ENCODE measurements around the gene SMYD3.

Gene SMYD3

GRCh38 chr1:245888809-245889208, 618.3 kb downstream of the SMYD3 start:
- TF ChIP-seq REST (IDR thresholded peaks at IDR 0.05; ENCODE audit: insufficient read depth in 1 of 2, low read depth in 2 of 2, low read length in 2 of 2) (no peak), SIN3A (IDR thresholded peaks at IDR 0.05; ENCODE audit: borderline replicate concordance, insufficient read depth, low read length) (no peak), TAF1 (IDR thresholded peaks at IDR 0.05; ENCODE audit: borderline replicate concordance, insufficient read depth, low read length) (no peak), POLR2AphosphoS5 (IDR thresholded peaks at IDR 0.05; ENCODE audit: low read depth, low read length) (no peak)

- TF ChIP-seq TAF1 (IDR thresholded peaks at IDR 0.05; ENCODE audit: borderline replicate concordance, insufficient read depth, low read length), result no peak
- TF ChIP-seq REST (IDR thresholded peaks at IDR 0.05; ENCODE audit: insufficient read depth in 1 of 2, low read depth in 2 of 2, low read length in 2 of 2), result no peak
- no peak for TF ChIP-seq FOXP2 (optimal IDR thresholded peaks at IDR 0.05; ENCODE audit: borderline replicate concordance, extremely low read depth, extremely low read length, insufficient read depth)
- TF ChIP-seq SIN3A (IDR thresholded peaks at IDR 0.05; ENCODE audit: borderline replicate concordance, insufficient read depth, low read length), result no peak
- TF ChIP-seq POLR2AphosphoS5 (IDR thresholded peaks at IDR 0.05; ENCODE audit: low read depth, low read length), result no peak
Observed at GRCh38 chr1:245887829-245888228, 619.2 kb downstream of the SMYD3 start.

DNA sequence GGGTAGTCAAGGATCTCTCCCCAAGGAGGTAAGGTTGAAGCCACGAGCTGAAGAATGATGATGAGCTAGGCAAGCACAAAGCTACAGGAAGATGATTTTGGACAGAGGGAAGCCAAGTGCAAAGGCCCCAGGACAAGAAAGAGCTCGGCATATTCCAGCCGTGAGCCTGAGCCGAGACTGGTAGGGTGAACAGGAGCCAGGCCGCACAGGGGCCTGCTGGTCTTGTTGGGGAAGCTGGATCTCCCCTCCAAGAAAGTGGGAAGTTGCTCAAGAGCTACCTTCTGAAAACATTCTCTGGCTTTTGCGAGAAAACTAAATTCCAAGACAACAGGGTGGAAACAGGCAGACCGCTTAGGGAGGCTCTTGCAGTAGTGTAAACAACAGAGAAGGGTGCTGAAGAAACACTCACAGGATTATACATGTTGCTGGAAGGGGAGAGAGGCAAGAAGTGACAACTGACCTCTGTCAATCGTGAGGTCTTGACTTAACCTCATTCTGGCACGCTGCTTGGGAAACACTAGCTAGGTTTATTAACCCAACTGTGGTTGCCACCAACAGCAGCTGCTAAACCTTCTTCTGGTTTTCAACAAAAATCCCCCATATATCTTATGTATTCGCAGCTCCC, 625.2 kb downstream of the SMYD3 start:
- no peak for TF ChIP-seq TAF1 (IDR thresholded peaks at IDR 0.05; ENCODE audit: borderline replicate concordance, insufficient read depth, low read length)
- no peak for TF ChIP-seq POLR2AphosphoS5 (IDR thresholded peaks at IDR 0.05; ENCODE audit: low read depth, low read length)
- TF ChIP-seq SIN3A (IDR thresholded peaks at IDR 0.05; ENCODE audit: borderline replicate concordance, insufficient read depth, low read length), result no peak
- TF ChIP-seq FOXP2 (optimal IDR thresholded peaks at IDR 0.05; ENCODE audit: borderline replicate concordance, extremely low read depth, extremely low read length, insufficient read depth), result no peak
- TF ChIP-seq REST (IDR thresholded peaks at IDR 0.05; ENCODE audit: insufficient read depth in 1 of 2, low read depth in 2 of 2, low read length in 2 of 2), result no peak

DNA sequence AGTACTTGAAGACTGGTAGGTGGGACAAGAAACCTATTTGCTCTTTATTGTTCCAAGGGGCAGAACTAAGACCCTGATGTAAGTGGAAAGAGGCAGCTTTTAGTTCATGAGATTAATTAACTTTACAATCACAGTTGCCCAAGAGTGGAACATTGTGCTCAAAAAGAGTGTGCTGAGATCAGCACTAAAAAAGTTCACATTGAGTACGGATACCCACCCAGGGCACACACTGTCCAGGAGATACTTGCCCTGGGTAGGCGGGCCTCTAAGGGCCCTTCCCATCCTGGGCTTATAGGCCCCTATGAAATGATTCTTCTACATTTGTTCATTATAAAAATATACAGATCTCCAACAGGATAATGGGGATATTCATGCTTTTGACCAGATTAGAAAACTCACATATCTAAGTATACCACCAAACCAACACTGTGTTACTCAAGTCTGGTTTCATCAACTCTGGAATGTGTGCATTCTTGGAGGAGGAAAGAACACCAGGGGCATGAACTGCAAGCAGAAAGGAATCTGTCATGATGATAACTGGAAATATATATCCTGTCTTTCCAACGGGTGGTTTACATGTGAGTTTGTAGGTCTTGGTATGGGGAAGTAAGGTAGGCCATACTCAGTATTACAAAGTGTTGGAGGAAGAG, 626.2 kb downstream of the SMYD3 start:
- TF ChIP-seq SIN3A (IDR thresholded peaks at IDR 0.05; ENCODE audit: borderline replicate concordance, insufficient read depth, low read length), result no peak
- TF ChIP-seq POLR2AphosphoS5 (IDR thresholded peaks at IDR 0.05; ENCODE audit: low read depth, low read length), result no peak
- no peak for TF ChIP-seq REST (IDR thresholded peaks at IDR 0.05; ENCODE audit: insufficient read depth in 1 of 2, low read depth in 2 of 2, low read length in 2 of 2)
- no peak for TF ChIP-seq TAF1 (IDR thresholded peaks at IDR 0.05; ENCODE audit: borderline replicate concordance, insufficient read depth, low read length)
- no peak for TF ChIP-seq FOXP2 (optimal IDR thresholded peaks at IDR 0.05; ENCODE audit: borderline replicate concordance, extremely low read depth, extremely low read length, insufficient read depth)
